ENCODE measurements around the gene C19orf73. TPM values are rescaled to one million over a fixed set of nuclear protein-coding genes. Genes with fewer than 3 reads are reported as not detected.

C19orf73 gene
- total RNA-seq, result 1.2 and 1.3 TPM in 2 replicates

DNA sequence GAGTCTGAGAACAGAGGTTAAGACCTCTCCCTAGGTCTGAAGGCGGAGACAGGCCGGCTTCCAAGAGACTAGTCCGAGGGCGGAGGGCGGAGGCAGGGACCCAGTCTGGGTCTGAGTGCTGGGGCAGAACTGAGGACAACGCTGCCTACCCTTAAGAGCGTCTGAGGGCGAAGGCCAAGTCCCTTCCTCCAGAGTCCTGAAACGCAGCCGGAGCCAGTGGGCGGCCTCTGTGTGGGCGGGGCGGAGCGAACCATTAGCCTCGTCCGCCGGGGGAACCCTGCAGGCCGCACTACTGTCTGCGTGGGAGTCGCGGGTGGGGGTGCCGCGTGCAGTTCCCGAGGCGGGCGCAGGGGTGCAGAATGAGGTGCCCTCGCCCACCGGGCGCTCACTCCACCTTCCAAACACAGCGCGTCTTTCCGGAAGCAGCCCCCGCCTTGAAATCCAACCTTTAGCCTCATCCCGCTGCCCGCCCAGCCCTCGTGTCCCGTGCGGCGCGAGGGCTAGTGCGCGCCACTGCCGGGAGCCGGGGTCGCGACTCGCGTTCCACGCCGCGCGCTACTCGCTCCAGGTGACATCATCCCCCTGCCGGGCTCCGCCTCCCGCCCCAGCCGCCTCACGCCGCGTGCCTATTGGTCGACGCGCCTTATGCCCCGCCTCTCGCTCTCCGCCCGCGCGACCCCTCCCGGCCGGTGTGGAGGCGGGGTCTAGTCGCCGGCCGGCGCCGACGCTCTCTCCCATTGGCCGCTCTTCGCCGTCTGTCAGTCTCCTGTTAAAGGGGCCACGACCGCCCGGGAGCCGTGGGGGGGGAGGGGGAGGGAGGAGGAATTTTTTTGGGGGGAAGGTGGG, at the start of gene C19orf73:
TSS of gene C19orf73 (minus strand) at position 579 of the 846 bp plus-strand sequence. CDS start at position 458, 121 bp downstream.

GRCh38 chr19:49157445-49158224, 38.7 kb upstream of the C19orf73 start, which contains the start of gene TRPM4:
TRPM4 (plus strand) TSS chr19:49157792; CDS start chr19:49157867, 75 bp downstream.

DNA sequence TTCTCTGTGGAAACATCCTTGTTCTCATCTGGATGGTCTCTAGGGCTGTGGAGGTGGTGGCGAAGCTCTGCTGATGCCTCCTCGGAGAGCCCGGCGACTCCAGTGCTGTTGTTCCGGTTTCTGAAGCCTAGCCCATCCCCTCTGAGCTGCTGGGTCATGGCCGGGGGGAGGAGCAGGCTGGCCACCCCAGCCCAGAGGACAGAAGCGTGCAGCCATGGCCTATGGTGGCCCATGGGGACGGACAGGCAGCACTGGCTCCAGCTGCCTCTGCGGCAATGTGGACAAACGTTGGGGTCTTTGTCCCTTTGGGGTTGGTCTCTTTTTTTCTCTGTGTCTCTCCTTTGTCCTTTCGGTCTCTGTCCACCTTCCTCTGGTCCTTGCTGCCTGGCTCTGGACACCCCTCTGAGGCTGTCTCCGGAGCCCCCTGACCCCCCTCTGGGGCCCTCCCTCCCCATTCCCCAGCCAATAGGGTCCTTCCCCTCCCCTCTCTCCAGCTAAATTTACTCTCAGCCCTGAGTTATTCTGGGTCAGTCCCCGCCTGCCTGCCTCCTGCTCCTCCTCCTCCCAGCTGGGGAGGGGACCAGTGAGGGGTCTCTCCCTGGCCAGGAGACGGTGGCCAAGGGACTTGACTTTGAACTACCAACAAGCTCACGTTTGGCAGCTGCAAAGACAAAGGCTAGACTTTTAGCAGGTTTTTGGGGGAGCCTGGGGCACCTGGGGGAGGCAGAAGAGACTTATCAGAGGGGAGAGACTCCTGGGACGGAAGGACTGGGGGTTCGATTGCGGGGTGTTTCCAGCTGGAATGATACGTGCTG, 36.3 kb upstream of the C19orf73 start, which contains the start of gene HRC:
TSS of gene HRC (minus strand) at position 392 of the 815 bp plus-strand sequence. CDS start at position 233, 159 bp downstream.

GRCh38 chr19:49119411-49120324, 725 bp upstream of the C19orf73 start, which contains the start of gene PPFIA3:
PPFIA3 (plus strand) TSS chr19:49119544; CDS start chr19:49127874, 8,330 bp downstream.

DNA sequence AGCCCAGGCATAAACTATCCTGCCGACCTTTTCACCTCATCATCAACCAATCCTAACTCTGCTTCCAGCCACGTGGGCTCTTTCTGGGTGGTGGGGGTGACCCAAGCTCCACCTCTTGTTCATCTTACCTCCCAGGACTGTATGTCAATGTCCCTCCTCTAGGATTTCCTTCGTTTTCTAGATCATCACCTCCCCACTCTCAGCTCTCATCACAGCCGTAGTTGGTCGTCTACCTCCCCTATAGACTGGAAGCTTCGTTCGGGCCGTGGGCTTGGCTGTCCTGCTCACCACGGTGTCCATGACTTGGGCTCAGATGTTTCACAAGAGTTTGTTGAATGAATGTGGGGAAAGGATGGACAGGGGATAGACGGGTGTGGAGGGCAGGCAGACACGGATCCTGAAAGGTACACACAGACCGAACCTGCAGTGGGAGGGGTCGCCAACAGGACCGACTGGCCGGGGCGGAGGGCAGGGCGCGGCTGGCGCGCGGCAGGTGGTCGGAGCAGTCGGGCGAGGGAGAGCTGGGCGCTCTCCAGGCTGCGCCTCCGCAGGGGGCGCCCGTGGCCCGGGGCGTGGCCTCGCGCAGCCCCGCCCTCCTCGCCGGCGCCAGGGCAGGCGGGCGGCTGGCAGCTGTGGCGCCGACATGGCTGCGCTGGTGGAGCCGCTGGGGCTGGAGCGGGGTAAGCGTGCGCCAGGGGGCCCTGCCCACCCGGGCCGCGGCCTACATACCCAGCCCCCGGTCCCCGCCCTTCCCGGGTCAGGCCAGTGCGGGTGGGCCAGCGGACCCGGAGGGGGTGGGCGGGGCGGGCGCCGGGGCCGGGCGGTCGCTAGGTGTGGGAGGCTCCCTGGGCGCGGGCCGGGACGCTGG, 4.9 kb downstream of the C19orf73 start, which contains the start of gene LIN7B:
TSS of gene LIN7B (plus strand) at position 609 of the 868 bp plus-strand sequence. CDS start at position 644, 35 bp downstream.

DNA sequence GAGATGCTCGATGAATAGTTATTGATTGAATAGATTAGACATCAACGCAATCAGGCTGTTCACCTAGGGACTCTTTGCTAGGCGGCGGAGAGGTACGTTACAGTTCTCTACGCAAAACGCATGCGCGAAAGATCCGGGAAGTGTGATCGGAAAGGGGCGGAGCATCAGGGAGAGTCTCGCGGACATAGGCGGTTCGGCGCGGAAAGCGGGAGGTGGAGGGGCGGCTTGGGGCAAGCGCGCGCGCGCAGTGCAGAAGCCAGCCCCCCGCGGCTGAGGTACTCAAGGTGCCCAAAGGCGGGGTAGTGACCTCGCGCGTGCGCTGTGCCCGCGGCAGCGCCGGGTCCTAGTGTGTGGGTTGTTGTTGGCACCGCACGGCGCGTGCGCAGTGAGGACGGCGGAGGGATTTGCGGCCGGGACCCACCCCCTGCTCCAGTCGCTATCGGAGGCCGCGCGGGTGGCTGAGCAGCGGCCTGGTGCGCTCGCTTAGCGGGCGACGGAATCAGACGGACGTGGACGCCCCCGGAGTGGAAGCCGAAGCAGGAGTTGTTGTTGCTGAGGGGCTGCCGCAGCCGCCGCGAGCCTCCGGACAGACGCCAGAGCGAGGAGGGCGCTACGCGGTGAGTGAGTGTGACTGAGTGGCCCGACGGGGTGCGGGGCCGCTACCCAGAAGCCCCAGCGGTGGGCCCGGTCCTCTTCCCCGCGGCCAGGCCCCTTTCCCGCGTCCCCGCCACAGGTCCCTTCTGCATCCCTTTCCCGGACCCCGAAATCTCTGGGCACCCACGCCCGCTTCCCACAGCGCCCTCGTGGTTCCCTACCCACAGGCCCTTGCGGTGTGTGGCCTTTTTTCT, 33.7 kb downstream of the C19orf73 start, which contains the start of gene SNRNP70:
TSS of gene SNRNP70 (plus strand) at position 432 of the 848 bp plus-strand sequence. CDS start 964 bp downstream, outside the sequence.

Small RNA genes lying within 50 kb of the gene (small RNA-seq; reads per million reads assigned to genes)
- gene RN7SL708P, result not detected

Other genes with a start within 250 kb of the C19orf73 start
- gene PPP1R15A, start 246.7 kb downstream of the C19orf73 start, total RNA-seq, result 28.7 and 75.8 TPM in 2 replicates
- gene TULP2, start 220.4 kb downstream of the C19orf73 start, total RNA-seq, result 0.22 and 0.79 TPM in 2 replicates
- 169 and 326 TPM in 2 replicates for gene NUCB1, start 218.8 kb downstream of the C19orf73 start, total RNA-seq
- 1.2 TPM in 1 of 2 replicates, not detected in the other for gene DHDH, start 185.4 kb downstream of the C19orf73 start, total RNA-seq
- gene BAX, start 164.3 kb downstream of the C19orf73 start, total RNA-seq, result 41.6 and 99.3 TPM in 2 replicates
- 1,769 and 2,040 TPM in 2 replicates for gene FTL, start 153.8 kb downstream of the C19orf73 start, total RNA-seq
- gene GYS1, start 125.8 kb downstream of the C19orf73 start, total RNA-seq, result 66.0 and 128 TPM in 2 replicates
- 108 and 286 TPM in 2 replicates for gene RUVBL2, start 125.3 kb downstream of the C19orf73 start, total RNA-seq
- gene LHB, start 102.1 kb downstream of the C19orf73 start, total RNA-seq, result not detected in 2 replicates
- gene CGB3, start 94.8 kb downstream of the C19orf73 start, total RNA-seq, result not detected in 2 replicates
- gene CGB2, start 87.3 kb downstream of the C19orf73 start, total RNA-seq, result not detected in 2 replicates
- gene CGB1, start 82.2 kb downstream of the C19orf73 start, total RNA-seq, result not detected in 2 replicates
- gene CGB5, start 75.3 kb downstream of the C19orf73 start, total RNA-seq, result 0.39 TPM in 1 of 2 replicates, not detected in the other
- 0.39 and 2.3 TPM in 2 replicates for gene CGB8, start 70.0 kb downstream of the C19orf73 start, total RNA-seq
- gene CGB7, start 61.4 kb downstream of the C19orf73 start, total RNA-seq, result 2.2 and 4.7 TPM in 2 replicates
- 6.7 and 20.8 TPM in 2 replicates for gene NTF4, start 54.3 kb downstream of the C19orf73 start, total RNA-seq
- under 0.01 TPM in 1 of 2 replicates, not detected in the other for gene KCNA7, start 46.4 kb downstream of the C19orf73 start, total RNA-seq
- 147 and 205 TPM in 2 replicates for gene SNRNP70, start 33.7 kb downstream of the C19orf73 start, total RNA-seq
- 5.1 and 13.0 TPM in 2 replicates for gene LIN7B, start 4.8 kb downstream of the C19orf73 start, total RNA-seq
- gene PPFIA3, start 401 bp upstream of the C19orf73 start, total RNA-seq, result 8.1 and 10.2 TPM in 2 replicates
- 0.11 and 0.39 TPM in 2 replicates for gene HRC, start 36.3 kb upstream of the C19orf73 start, total RNA-seq
- gene TRPM4, start 38.6 kb upstream of the C19orf73 start, total RNA-seq, result 35.0 and 36.5 TPM in 2 replicates
- under 0.01 TPM in 1 of 2 replicates, not detected in the other for gene SLC6A16, start 206.0 kb upstream of the C19orf73 start, total RNA-seq
- not detected in 2 replicates for gene CD37, start 216.3 kb upstream of the C19orf73 start, total RNA-seq
- gene TEAD2, start 243.3 kb upstream of the C19orf73 start, total RNA-seq, result 5.1 and 18.8 TPM in 2 replicates
- 0.39 TPM in 1 of 2 replicates, not detected in the other for gene DKKL1, start 244.7 kb upstream of the C19orf73 start, total RNA-seq

Measured in placental epithelial cell (primary cell).